Naive B cell (primary cell): Measurements from ENCODE around the gene SDHAF2. TPM values are rescaled to one million over a fixed set of nuclear protein-coding genes. Genes with fewer than 3 reads are reported as not detected.
A peak's percentile ranks its signal among the peaks of the same experiment; 100 is the strongest.
"Not testable (repeated sequence)": the region's sequence is repeated elsewhere in the genome, so short reads cannot be mapped to it uniquely, and the experiment has no call there.

ENCODE experiments used
- ATAC-seq, 2 donors: fragments of 150-1000 bp; cut with Tn5 transposase; 2 replicates each; pipeline ENCODE4 v1.10.0; 2021; ENCODE audit warnings: low read depth in 2 of 2, mild to moderate bottlenecking in 2 of 2, moderate library complexity in 2 of 2
- DNase-seq: peaks from one replicate; pipeline ENCODE4 v3.0.0; 2022
- H3K27ac Mint-ChIP-seq, 6 donors: one replicate each; pipeline ENCODE4 v1.8.0; 2020 to 2022; ENCODE audit warnings: mild to moderate bottlenecking in 6 of 6, mixed read lengths in 6 of 6, moderate library complexity in 5 of 6, inconsistent platforms in 2 of 6
- H3K27me3 Mint-ChIP-seq, 3 donors: one replicate each; pipeline ENCODE4 v1.8.0; 2021 to 2022; ENCODE audit warnings: mixed read lengths in 3 of 3, mild to moderate bottlenecking in 1 of 3
- H3K36me3 Mint-ChIP-seq, 2 donors: one replicate each; pipeline ENCODE4 v1.8.0; 2020 to 2022; ENCODE audit warnings: mixed read lengths in 2 of 2, inconsistent platforms in 1 of 2, mild to moderate bottlenecking in 1 of 2
- H3K4me1 Mint-ChIP-seq, 3 donors: one replicate each; pipeline ENCODE4 v1.8.0; 2020 to 2022; ENCODE audit warnings: mixed read lengths in 3 of 3, inconsistent platforms in 1 of 3, mild to moderate bottlenecking in 1 of 3, moderate library complexity in 1 of 3
- H3K4me3 Mint-ChIP-seq, 8 donors: one replicate each; pipeline ENCODE4 v1.8.0; 2020 to 2022; ENCODE audit warnings: mild to moderate bottlenecking in 8 of 8, mixed read lengths in 8 of 8, moderate library complexity in 8 of 8, inconsistent platforms in 2 of 8
- H3K9me3 Mint-ChIP-seq, 7 donors: one replicate each; pipeline ENCODE4 v1.8.0; 2020 to 2022; ENCODE audit warnings: mixed read lengths in 7 of 7, mild to moderate bottlenecking in 5 of 7, inconsistent platforms in 2 of 7, moderate library complexity in 1 of 7
- polyA plus RNA-seq, 6 donors: library from polyadenylated mRNA; unstranded; fragments of 300-500 nt; fragmentation: Illumina TruSeq; gene quantifications; one replicate each; pipeline ENCODE4 v1.2.3, GENCODE V29; 2021; ENCODE audit warnings: low read depth in 6 of 6

Gene SDHAF2
- polyA plus RNA-seq, 6 donors from 2014 or later: 65.7 to 83.3 (median 79.1) TPM

DNA sequence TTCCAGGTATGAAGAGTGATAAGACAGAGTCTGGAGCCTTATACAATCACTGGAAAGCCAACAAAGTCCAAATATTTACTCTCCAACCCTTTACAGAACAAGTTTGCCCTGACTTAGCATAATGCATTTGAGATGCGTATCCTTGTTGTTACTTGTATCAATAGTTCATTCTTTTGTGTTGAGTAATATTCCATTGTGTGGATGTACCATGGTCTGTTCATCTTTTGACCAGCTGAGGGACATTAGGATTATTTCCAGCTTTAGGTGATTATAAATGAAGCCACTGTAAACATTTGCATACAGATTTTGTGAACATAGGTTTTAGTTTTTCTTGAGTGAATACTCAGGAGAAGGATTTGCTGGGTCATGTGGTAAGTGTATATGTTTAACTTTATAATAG, 9.7 kb downstream of the SDHAF2 start:
- peaks cover 16 to 17% of the 10 kb centered on the region in 2 donors for H3K36me3 Mint-ChIP-seq
- ATAC-seq (no peak), DNase-seq (no peak)
- peaks cover 0 to 2% (median 0%) of the 10 kb centered on the region in 7 donors for H3K9me3 Mint-ChIP-seq
- H3K27me3 Mint-ChIP-seq: no peaks in the 10 kb centered on the region
- H3K4me1 Mint-ChIP-seq: peaks cover 20 to 30% (median 21%) of the 10 kb centered on the region in 3 donors
- H3K27ac Mint-ChIP-seq: peak overlapping the region in 1 of 6 donors; percentile 39
- no peak overlapping the region for H3K4me3 Mint-ChIP-seq

- Mint-ChIP-seq H3K36me3 (peaks cover 18 to 26% of the 10 kb centered on the region in 2 donors), H3K4me1 (peaks cover 5 to 16% (median 8%) of the 10 kb centered on the region in 3 donors), H3K27ac (peak overlapping the region in 3 of 6 donors; percentile 11 to 91 (median 27)), H3K4me3 (no peak overlapping the region), H3K9me3 (peaks cover 0 to 2% (median 0%) of the 10 kb centered on the region in 7 donors), H3K27me3 (no peaks in the 10 kb centered on the region)
- ATAC-seq (no peak), DNase-seq (no peak)
Observed at GRCh38 chr11:61442616-61443015, 12.7 kb downstream of the SDHAF2 start.

DNA sequence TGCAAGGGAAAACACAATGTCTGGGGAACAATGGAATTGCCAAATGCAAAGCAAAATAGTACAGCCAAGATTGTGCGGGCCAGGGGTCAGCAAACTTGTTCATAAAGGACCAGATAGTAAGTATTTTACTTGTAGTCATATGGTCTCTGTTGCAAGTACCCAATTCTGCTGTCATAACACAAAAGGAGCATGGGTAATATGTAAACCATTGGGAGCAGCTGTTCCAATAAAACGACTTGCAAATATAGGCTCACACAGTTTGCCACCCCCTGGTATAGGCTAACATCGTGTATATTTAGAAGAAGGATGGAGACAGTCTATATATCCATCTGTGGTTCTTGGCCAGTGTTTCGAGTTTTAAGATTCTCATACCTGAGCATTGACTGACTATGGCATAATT, 15.6 kb downstream of the SDHAF2 start:
- H3K27me3 Mint-ChIP-seq: no peaks in the 10 kb centered on the region
- no peak for ATAC-seq
- H3K4me3 Mint-ChIP-seq: no peak overlapping the region
- no peak for DNase-seq
- peak overlapping the region in 1 of 6 donors; percentile 15 for H3K27ac Mint-ChIP-seq
- peaks cover 5 to 19% (median 8%) of the 10 kb centered on the region in 3 donors for H3K4me1 Mint-ChIP-seq
- H3K36me3 Mint-ChIP-seq: peaks cover 15 to 26% of the 10 kb centered on the region in 2 donors
- peaks cover 0 to 2% (median 0%) of the 10 kb centered on the region in 7 donors for H3K9me3 Mint-ChIP-seq

GRCh38 chr11:61446211-61446651, 16.3 kb downstream of the SDHAF2 start:
- DNase-seq (peak; percentile 31), ATAC-seq (peak; percentile 81 to 84)
- Mint-ChIP-seq H3K4me3 (no peak overlapping the region), H3K4me1 (peaks cover 5 to 20% (median 8%) of the 10 kb centered on the region in 3 donors), H3K9me3 (peaks cover 0 to 2% (median 0%) of the 10 kb centered on the region in 7 donors), H3K27ac (peak overlapping the region in 1 of 6 donors; percentile 15), H3K27me3 (no peaks in the 10 kb centered on the region), H3K36me3 (peaks cover 15 to 26% of the 10 kb centered on the region in 2 donors)

DNA sequence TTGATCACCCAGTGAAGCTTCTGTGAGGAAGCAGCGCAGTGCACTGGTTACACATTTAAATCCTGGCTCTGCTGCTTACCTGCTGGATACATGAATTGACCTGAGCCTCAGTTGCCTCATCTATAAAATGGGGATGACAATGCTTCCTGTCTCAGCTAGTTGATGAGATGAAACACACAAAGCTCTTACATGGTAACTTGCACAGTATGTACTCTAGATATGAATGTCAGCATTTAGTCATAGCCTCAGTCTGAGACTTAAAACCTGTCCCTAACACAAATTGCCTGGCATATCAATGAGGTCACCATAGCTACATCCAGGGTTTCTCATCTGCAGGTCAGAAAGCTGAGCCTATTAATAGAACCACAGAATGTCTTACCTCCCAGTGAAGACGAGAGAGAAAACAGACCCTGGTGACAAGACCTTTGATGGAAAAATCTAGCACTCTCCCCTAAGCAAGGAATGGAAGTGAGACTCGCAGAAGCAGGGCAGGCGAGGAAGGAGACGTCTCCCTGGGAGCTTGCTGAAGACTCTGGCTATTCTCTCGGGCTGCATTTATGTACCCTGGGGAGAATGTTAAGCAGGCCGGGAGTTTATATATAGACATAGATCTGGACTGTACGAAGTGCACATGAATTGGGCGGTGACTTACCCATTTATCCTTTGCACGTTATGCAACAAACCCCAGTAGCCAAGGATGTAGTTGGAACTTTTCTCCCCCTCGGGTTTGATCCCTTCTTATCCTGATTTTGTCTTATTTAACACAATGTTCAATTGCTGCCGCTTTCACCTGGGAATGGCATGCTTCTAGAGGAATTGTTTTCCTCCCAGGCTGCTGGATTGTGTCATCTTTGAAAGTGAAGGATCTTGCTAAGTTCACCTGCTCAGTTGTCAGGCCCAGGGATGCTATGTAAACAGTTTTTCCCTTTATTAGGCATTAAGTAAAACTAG, 18.0 kb downstream of the SDHAF2 start:
- ATAC-seq (no peak), DNase-seq (no peak)
- no peaks in the 10 kb centered on the region for H3K27me3 Mint-ChIP-seq
- H3K9me3 Mint-ChIP-seq: peaks cover 0 to 2% (median 0%) of the 10 kb centered on the region in 7 donors
- H3K36me3 Mint-ChIP-seq: peaks cover 15 to 24% of the 10 kb centered on the region in 2 donors
- peak overlapping the region in 3 of 6 donors; percentile 18 to 82 (median 64) for H3K27ac Mint-ChIP-seq
- no peak overlapping the region for H3K4me3 Mint-ChIP-seq
- peaks cover 5 to 20% (median 7%) of the 10 kb centered on the region in 3 donors for H3K4me1 Mint-ChIP-seq

DNA sequence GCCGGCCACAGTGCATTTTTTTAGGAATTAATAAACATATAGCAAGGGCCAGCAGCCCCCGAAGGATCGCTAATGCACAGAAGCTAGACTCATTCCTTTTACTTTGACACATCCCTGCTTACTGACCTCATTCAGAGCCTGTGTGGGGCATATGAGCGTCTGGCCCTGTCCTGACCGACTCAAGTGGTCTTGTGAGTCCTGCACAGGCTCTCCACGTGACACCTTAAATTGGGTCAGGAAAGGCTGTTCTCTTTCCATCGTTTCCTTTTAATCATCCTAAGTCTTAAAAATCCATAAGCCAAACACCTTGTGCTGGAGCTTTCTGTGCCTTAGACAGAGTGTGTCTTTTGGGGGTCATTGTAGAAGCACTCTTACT, 18.6 kb downstream of the SDHAF2 start:
- ATAC-seq (no peak), DNase-seq (no peak)
- H3K4me1 Mint-ChIP-seq: peaks cover under 1 to 15% (median 5%) of the 10 kb centered on the region in 3 donors
- H3K27me3 Mint-ChIP-seq: no peaks in the 10 kb centered on the region
- H3K36me3 Mint-ChIP-seq: peaks cover 10 to 18% of the 10 kb centered on the region in 2 donors
- H3K4me3 Mint-ChIP-seq: no peak overlapping the region
- no peaks in the 10 kb centered on the region for H3K9me3 Mint-ChIP-seq
- no peak overlapping the region for H3K27ac Mint-ChIP-seq

DNA sequence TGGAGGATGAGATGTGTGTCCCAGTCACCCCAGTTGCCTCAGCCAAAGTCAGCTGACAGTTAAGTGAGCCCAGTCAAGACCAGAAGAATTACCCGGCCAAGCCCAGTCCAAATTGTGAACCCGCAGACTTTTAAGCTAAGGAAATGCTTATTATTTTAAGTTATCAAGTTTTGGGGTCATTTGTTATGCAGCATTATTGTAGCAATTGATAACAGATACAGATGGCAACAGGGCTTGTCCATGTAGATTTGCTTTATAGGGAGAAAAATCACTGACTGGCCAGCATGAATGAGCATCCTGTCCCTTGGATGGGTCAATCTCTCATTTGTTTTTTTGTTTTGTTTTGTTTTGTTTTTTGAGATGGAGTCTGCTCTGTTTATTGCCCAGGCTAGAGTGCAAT, 22.9 kb downstream of the SDHAF2 start:
- Mint-ChIP-seq H3K27me3 (no peaks in the 10 kb centered on the region), H3K27ac (peak overlapping the region in 1 of 6 donors; percentile 80), H3K9me3 (no peaks in the 10 kb centered on the region), H3K36me3 (peaks cover 11% of the 10 kb centered on the region in 2 donors), H3K4me1 (peaks cover 7 to 14% (median 12%) of the 10 kb centered on the region in 3 donors), H3K4me3 (no peak overlapping the region)
- ATAC-seq (no peak), DNase-seq (no peak)

GRCh38 chr11:61453695-61454094, 23.8 kb downstream of the SDHAF2 start:
- Mint-ChIP-seq H3K9me3 (no peaks in the 10 kb centered on the region), H3K4me3 (no peak overlapping the region), H3K36me3 (peaks cover 8 to 11% of the 10 kb centered on the region in 2 donors), H3K4me1 (peaks cover 7 to 14% (median 12%) of the 10 kb centered on the region in 3 donors), H3K27ac (peak overlapping the region in 1 of 6 donors; percentile 76), H3K27me3 (no peaks in the 10 kb centered on the region)
- no peak for ATAC-seq
- DNase-seq: no peak

GRCh38 chr11:61454520-61454919, 24.6 kb downstream of the SDHAF2 start:
- H3K4me1 Mint-ChIP-seq: peaks cover 7 to 14% (median 12%) of the 10 kb centered on the region in 3 donors
- peak overlapping the region in 2 of 6 donors; percentile 12 to 53 for H3K27ac Mint-ChIP-seq
- H3K9me3 Mint-ChIP-seq: no peaks in the 10 kb centered on the region
- peaks cover 8 to 11% of the 10 kb centered on the region in 2 donors for H3K36me3 Mint-ChIP-seq
- DNase-seq (no peak), ATAC-seq (no peak)
- no peaks in the 10 kb centered on the region for H3K27me3 Mint-ChIP-seq
- no peak overlapping the region for H3K4me3 Mint-ChIP-seq

DNA sequence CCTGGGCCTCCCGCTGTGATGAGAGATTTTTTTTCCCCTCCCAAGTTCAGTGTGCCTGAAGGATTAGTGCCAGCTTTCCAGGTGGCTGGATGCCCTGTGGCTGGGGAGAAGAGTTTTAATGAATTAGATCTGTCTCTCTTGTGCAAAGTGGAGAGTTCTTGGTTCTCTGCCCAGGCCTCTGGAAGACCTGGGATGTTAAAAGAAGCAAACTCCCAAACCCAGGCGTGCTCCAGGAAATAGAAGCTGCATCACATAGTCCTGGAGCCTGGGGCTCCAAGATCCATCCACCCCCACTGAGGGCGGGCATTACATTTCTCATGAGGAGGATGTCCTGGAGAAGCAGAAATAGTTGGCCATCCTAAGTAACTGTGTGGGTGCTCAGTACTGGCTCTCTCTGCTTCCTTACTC, 30.6 kb downstream of the SDHAF2 start:
- ATAC-seq: no peak
- Mint-ChIP-seq H3K27me3 (no peaks in the 10 kb centered on the region), H3K27ac (peak overlapping the region in 1 of 6 donors; percentile 9), H3K36me3 (peaks cover 11 to 13% of the 10 kb centered on the region in 2 donors), H3K4me3 (no peak overlapping the region), H3K9me3 (no peaks in the 10 kb centered on the region), H3K4me1 (peaks cover 7 to 16% (median 9%) of the 10 kb centered on the region in 3 donors)
- no peak for DNase-seq

- DNase-seq (no peak), ATAC-seq (no peak)
- Mint-ChIP-seq H3K4me1 (peaks cover 5 to 16% (median 7%) of the 10 kb centered on the region in 3 donors), H3K4me3 (no peak overlapping the region), H3K9me3 (no peaks in the 10 kb centered on the region), H3K36me3 (peaks cover 11 to 13% of the 10 kb centered on the region in 2 donors), H3K27me3 (no peaks in the 10 kb centered on the region), H3K27ac (peak overlapping the region in 1 of 6 donors; percentile 9)
Observed at GRCh38 chr11:61460986-61461385, 31.1 kb downstream of the SDHAF2 start.

- not testable (repeated sequence) for ATAC-seq, H3K27ac Mint-ChIP-seq, DNase-seq, H3K4me3 Mint-ChIP-seq, H3K27me3 Mint-ChIP-seq, H3K9me3 Mint-ChIP-seq, H3K4me1 Mint-ChIP-seq
- H3K36me3 Mint-ChIP-seq: peaks cover 6 to 14% of the 10 kb centered on the region in 2 donors
Observed at GRCh38 chr11:61467602-61468001, 37.7 kb downstream of the SDHAF2 start.

DNA sequence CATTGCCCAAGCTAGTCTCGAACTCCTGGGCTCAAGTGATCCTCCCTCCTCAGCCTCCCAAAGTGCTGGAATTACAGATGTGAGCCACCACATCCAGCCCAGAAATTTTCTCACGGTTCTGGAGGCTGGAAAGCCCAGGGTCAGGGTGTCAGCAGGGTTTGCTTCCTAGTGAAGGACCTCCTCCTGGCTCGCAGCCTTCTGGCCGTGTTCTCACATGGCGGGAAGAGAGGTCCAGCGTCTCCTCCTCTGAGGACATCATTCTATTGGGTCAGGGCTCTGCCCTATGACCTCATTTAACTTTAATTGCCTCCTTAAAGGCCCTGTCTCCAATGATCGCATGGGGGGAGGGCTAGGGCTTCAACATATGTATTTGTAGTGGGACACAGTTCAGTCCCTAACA, 38.1 kb downstream of the SDHAF2 start:
- H3K9me3 Mint-ChIP-seq: peaks cover 0 to 3% (median 0%) of the 10 kb centered on the region in 7 donors
- peaks cover 0 to 4% (median 3%) of the 10 kb centered on the region in 3 donors for H3K4me1 Mint-ChIP-seq
- no peak overlapping the region for H3K4me3 Mint-ChIP-seq

More for the DNA sequence above, 38.1 kb downstream of the SDHAF2 start:
- no peaks in the 10 kb centered on the region for H3K27me3 Mint-ChIP-seq
- no peak for DNase-seq
- H3K36me3 Mint-ChIP-seq: peaks cover 6 to 14% of the 10 kb centered on the region in 2 donors
- no peak for ATAC-seq
- peak overlapping the region in 1 of 6 donors; percentile 63 for H3K27ac Mint-ChIP-seq
